Activated T-cell treated with anti-CD3 and anti-CD28 coated beads, Interleukin-2, amount 50 U/mL, for 72 hours (primary cell): ENCODE results near the gene TMEM150C. TPM values are rescaled to one million over a fixed set of nuclear protein-coding genes. Genes with fewer than 3 reads are reported as not detected.
A peak's percentile ranks its signal among the peaks of the same experiment; 100 is the strongest.
"Not testable (repeated sequence)": the region's sequence is repeated elsewhere in the genome, so short reads cannot be mapped to it uniquely, and the experiment has no call there.

Experiments
- ATAC-seq, 2 donors: fragments of 150-1000 bp; cut with Tn5 transposase; replicated peaks in 1 of 2; 2 replicates each; pipeline ENCODE4 v1.10.0; 2021; ENCODE audit warnings: moderate library complexity in 2 of 2, mild to moderate bottlenecking in 1 of 2
- DNase-seq, 2 donors: peaks; one replicate each; pipeline ENCODE4 v3.0.0; 2021 to 2022; ENCODE audit warnings: mixed read lengths in 1 of 2
- H3K27ac Mint-ChIP-seq: one replicate; pipeline ENCODE4 v1.8.0; 2022; ENCODE audit warnings: mild to moderate bottlenecking, moderate library complexity, mixed read lengths
- H3K27me3 Mint-ChIP-seq: one replicate; pipeline ENCODE4 v1.8.0; 2022; ENCODE audit warnings: low read depth, mixed read lengths
- H3K36me3 Mint-ChIP-seq, 2 donors: one replicate each; pipeline ENCODE4 v1.8.0; 2022; ENCODE audit warnings: mixed read lengths in 2 of 2, mild to moderate bottlenecking in 1 of 2; ENCODE audit not compliant: insufficient read depth in 2 of 2
- H3K4me1 Mint-ChIP-seq: one replicate; pipeline ENCODE4 v1.8.0; 2022; ENCODE audit warnings: low read depth, mixed read lengths
- H3K4me3 Mint-ChIP-seq, 2 donors: one replicate each; pipeline ENCODE4 v1.8.0; 2022; ENCODE audit warnings: mild to moderate bottlenecking in 2 of 2, mixed read lengths in 2 of 2, moderate library complexity in 2 of 2
- H3K9me3 Mint-ChIP-seq, 2 donors: one replicate each; pipeline ENCODE4 v1.8.0; 2022; ENCODE audit warnings: mixed read lengths in 2 of 2
- total RNA-seq, 2 donors: library from RNA; stranded (reverse); gene quantifications; one replicate each; pipeline ENCODE4 v1.2.3, GENCODE V29; 2022

Gene TMEM150C
- total RNA-seq, 2 donors from 2014 or later, result 0.07 TPM; not detected in 1

GRCh38 chr4:82477469-82477868, 84.3 kb downstream of the TMEM150C start:
- H3K27ac Mint-ChIP-seq, H3K27me3 Mint-ChIP-seq: not testable (repeated sequence)

DNA sequence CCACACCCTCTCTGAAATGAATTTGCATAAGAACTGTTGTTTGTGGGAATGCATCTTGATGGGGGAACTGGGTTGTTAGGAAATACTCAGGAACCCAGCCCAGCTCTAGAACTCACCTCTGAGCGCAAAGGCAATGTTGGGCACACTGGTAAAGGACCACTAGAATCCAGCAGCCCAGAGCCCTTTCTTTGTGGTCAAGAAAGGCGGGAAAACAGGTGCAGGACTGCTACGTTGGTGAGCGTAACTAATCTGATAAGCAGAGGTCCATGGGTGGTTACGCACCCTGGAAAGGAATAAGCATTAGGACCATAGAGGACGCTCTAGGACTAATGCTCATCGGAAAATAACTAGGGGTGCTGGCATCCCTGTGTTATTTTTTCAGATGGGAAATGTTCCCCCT, 85.9 kb downstream of the TMEM150C start:
- H3K27me3 Mint-ChIP-seq, H3K9me3 Mint-ChIP-seq, H3K27ac Mint-ChIP-seq, H3K36me3 Mint-ChIP-seq, H3K4me3 Mint-ChIP-seq, H3K4me1 Mint-ChIP-seq, ATAC-seq, DNase-seq: not testable (repeated sequence)

More at GRCh38 chr4:82477469-82477868, 84.3 kb downstream of the TMEM150C start:
- not testable (repeated sequence) for H3K4me3 Mint-ChIP-seq, DNase-seq, H3K36me3 Mint-ChIP-seq, H3K4me1 Mint-ChIP-seq, ATAC-seq, H3K9me3 Mint-ChIP-seq

- H3K4me1 Mint-ChIP-seq, result no peaks in the 10 kb centered on the region
- H3K36me3 Mint-ChIP-seq, result peaks cover 0 to 2% of the 10 kb centered on the region in 2 donors
- DNase-seq (no peak), ATAC-seq (no peak)
- H3K9me3 Mint-ChIP-seq, result no peaks in the 10 kb centered on the region
- no peak overlapping the region for H3K4me3 Mint-ChIP-seq
- no peaks in the 10 kb centered on the region for H3K27me3 Mint-ChIP-seq
- H3K27ac Mint-ChIP-seq, result no peak overlapping the region
These were observed 88.1 kb downstream of the TMEM150C start for GRCh38 chr4:82473621-82474164.

DNA sequence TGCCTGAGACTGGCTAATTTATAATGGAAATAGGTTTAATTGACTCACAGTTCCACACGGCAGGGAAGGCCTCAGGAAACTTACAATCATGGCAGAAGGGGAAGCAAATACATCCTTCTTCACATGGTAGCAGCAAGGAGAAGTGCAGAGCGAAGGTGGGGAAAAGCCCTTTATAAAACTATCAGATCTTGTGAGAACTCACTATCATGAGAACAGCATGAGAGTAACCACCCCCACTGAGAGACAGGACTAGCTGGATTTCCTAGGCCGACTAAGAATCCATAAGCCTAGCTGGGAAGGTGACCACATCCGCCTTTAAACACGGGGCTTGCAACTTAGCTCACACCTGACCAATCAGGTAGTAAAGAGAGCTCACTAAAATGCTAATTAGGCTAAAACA, 88.7 kb downstream of the TMEM150C start:
- H3K27me3 Mint-ChIP-seq, H3K4me3 Mint-ChIP-seq, H3K9me3 Mint-ChIP-seq, H3K4me1 Mint-ChIP-seq, DNase-seq, ATAC-seq, H3K27ac Mint-ChIP-seq, H3K36me3 Mint-ChIP-seq: not testable (repeated sequence)

DNA sequence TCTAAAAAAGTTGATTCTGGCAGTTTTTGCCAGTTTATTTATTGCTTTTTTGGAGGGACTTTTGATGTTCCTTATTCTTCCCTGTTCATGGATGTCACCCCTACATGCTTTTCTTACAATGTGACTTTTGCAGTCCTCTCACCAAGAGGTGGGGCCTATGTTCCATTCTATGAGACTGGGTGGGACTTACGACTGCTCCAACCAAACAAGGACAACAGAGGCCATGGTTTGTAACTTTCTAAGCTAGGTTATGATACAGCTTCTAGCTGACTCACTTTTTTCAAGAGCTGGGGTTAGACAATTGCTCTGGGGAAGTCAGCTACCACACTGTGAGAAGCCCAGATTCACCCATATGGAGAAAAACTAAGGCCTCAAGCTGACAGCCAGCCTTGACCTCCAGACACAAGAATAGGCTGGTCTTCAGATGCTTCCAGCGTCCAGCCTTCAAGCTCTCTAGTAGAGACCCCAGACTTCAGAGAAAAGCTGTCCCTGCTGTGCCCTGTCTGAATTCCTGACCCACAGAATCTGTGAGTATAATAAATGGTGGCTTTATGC, 91.9 kb downstream of the TMEM150C start:
- no peaks in the 10 kb centered on the region for H3K4me1 Mint-ChIP-seq
- H3K27ac Mint-ChIP-seq, result no peak overlapping the region
- H3K4me3 Mint-ChIP-seq, result no peak overlapping the region
- peaks cover 0 to 3% of the 10 kb centered on the region in 2 donors for H3K36me3 Mint-ChIP-seq
- no peaks in the 10 kb centered on the region for H3K9me3 Mint-ChIP-seq
- no peaks in the 10 kb centered on the region for H3K27me3 Mint-ChIP-seq
- no peak for DNase-seq
- peak in 1 of 2 donors; percentile 30 for ATAC-seq

DNA sequence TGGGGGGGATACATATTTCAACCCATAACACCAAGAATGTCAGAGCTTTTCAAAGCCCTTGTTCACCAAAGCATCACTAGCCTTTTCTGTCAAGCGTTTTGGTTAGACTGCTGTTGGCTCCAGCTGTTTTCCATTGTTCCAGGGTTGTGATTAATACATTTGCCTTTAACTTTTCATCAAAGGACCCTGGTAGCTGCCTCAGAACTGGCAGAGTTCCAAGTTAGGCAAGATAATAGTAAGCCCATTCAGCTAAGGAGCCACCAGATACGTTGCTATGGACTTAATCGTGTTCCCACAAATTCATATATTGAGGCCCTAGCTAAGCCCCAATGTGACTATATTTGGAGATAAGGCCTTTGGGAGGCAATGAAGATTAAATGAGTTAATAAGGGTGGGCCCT, 94.3 kb downstream of the TMEM150C start:
- Mint-ChIP-seq H3K27ac (peak overlapping the region; percentile 10), H3K36me3 (peaks cover 1 to 4% of the 10 kb centered on the region in 2 donors), H3K27me3 (no peaks in the 10 kb centered on the region), H3K4me1 (no peaks in the 10 kb centered on the region), H3K9me3 (no peaks in the 10 kb centered on the region), H3K4me3 (no peak overlapping the region)
- no peak for DNase-seq
- no peak for ATAC-seq

GRCh38 chr4:82463221-82463620, 98.6 kb downstream of the TMEM150C start:
- Mint-ChIP-seq H3K4me3 (no peak overlapping the region), H3K36me3 (peaks cover 3 to 8% of the 10 kb centered on the region in 2 donors)

GRCh38 chr4:82462415-82462831, 99.4 kb downstream of the TMEM150C start:
- Mint-ChIP-seq H3K36me3 (peaks cover 8 to 11% of the 10 kb centered on the region in 2 donors), H3K4me1 (no peaks in the 10 kb centered on the region), H3K27ac (no peak overlapping the region), H3K4me3 (no peak overlapping the region), H3K9me3 (no peaks in the 10 kb centered on the region), H3K27me3 (no peaks in the 10 kb centered on the region)
- ATAC-seq, result peak; percentile 80 to 83
- DNase-seq, result peak; percentile 83 to 84

More at GRCh38 chr4:82463221-82463620, 98.6 kb downstream of the TMEM150C start:
- no peak overlapping the region for H3K27ac Mint-ChIP-seq
- H3K4me1 Mint-ChIP-seq, result no peaks in the 10 kb centered on the region
- no peak for DNase-seq
- no peaks in the 10 kb centered on the region for H3K27me3 Mint-ChIP-seq
- H3K9me3 Mint-ChIP-seq, result no peaks in the 10 kb centered on the region
- ATAC-seq, result no peak

DNA sequence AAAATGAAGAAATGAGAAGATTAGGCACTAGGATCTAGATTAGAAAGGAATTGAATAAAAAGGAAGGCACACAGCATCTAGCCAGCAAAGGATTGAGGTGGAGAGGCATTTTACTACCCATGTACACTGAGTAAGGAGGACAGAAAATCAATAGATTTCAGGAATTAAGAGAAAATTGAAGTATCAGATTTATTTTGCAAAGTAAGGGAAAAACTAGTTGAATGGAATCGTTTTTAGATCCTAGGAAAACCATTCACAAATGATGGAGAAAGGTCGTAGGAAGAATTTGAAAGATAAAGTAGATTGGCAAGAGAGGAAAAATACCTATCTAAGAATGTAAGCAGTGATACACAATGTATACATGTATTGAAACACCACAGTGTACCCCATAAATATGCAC, 100.1 kb downstream of the TMEM150C start:
- Mint-ChIP-seq H3K27ac (peak overlapping the region; percentile 59), H3K4me1 (no peaks in the 10 kb centered on the region), H3K9me3 (no peaks in the 10 kb centered on the region), H3K27me3 (no peaks in the 10 kb centered on the region), H3K4me3 (no peak overlapping the region), H3K36me3 (peaks cover 10 to 11% of the 10 kb centered on the region in 2 donors)
- DNase-seq, result no peak
- ATAC-seq, result no peak

GRCh38 chr4:82458729-82459128, 103.1 kb downstream of the TMEM150C start:
- Mint-ChIP-seq H3K9me3 (no peaks in the 10 kb centered on the region), H3K4me1 (no peaks in the 10 kb centered on the region), H3K4me3 (no peak overlapping the region), H3K27me3 (no peaks in the 10 kb centered on the region), H3K27ac (no peak overlapping the region), H3K36me3 (peaks cover 11 to 16% of the 10 kb centered on the region in 2 donors)
- DNase-seq (no peak), ATAC-seq (no peak)

GRCh38 chr4:82457266-82457665, 104.5 kb downstream of the TMEM150C start:
- no peak for ATAC-seq
- no peak overlapping the region for H3K4me3 Mint-ChIP-seq
- H3K36me3 Mint-ChIP-seq, result peaks cover 10 to 19% of the 10 kb centered on the region in 2 donors
- no peaks in the 10 kb centered on the region for H3K9me3 Mint-ChIP-seq
- peak overlapping the region; percentile 45 for H3K27ac Mint-ChIP-seq
- DNase-seq, result no peak
- no peaks in the 10 kb centered on the region for H3K4me1 Mint-ChIP-seq
- H3K27me3 Mint-ChIP-seq, result no peaks in the 10 kb centered on the region

- H3K27me3 Mint-ChIP-seq, result no peaks in the 10 kb centered on the region
- peak overlapping the region; percentile 73 for H3K27ac Mint-ChIP-seq
- ATAC-seq, result no peak
- no peak overlapping the region for H3K4me3 Mint-ChIP-seq
- H3K9me3 Mint-ChIP-seq, result no peaks in the 10 kb centered on the region
- peaks cover 12% of the 10 kb centered on the region for H3K4me1 Mint-ChIP-seq
- DNase-seq, result no peak
- H3K36me3 Mint-ChIP-seq, result peaks cover 12 to 39% of the 10 kb centered on the region in 2 donors
These were observed 109.8 kb downstream of the TMEM150C start for GRCh38 chr4:82452026-82452425.

DNA sequence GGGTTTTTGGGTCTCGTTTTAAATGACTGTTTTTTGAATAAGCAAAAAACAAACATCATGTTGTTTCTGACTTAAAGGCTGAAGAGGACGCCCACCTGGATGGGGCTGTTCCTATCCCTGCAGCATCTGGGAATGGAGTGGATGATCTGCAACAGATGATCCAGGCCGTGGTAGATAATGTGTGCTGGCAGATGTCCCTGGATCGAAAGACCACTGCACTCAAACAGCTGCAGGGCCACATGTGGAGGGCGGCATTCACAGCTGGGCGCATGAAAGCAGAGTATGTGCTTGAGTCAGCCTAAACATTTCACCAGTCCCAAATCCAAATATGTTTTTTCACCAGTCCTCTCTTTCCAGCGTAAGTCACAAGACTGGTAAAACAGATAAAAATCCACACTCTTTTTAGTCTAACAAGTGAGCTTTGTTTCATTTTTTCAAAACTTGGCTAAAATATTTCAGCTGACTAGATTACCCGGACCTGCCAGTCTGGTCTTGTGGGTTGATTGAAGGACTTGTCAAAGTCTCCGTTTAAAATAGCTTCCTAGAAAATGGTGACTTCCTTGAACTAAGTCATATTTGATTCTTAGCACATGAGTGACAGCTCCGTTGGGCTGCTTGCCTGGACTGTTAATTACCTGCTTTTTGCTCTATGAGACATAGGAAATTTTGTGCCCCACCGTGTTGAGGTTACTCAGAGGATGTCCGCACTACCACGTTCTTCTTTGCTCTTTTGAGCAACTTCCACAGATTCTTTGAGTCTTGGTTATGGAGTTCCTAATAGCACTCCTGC, 110.6 kb downstream of the TMEM150C start:
- Mint-ChIP-seq H3K9me3 (no peaks in the 10 kb centered on the region), H3K4me1 (peaks cover 12% of the 10 kb centered on the region), H3K27me3 (no peaks in the 10 kb centered on the region), H3K36me3 (peaks cover 12 to 37% of the 10 kb centered on the region in 2 donors), H3K27ac (peak overlapping the region; percentile 51), H3K4me3 (no peak overlapping the region)
- ATAC-seq, result no peak
- DNase-seq, result no peak
